ENCODE data around the gene CD99.

- TF ChIP-seq ZNF274 (IDR thresholded peaks at IDR 0.05; ENCODE audit: low read depth, low read length) = no peak
- TF ChIP-seq YY1 (IDR thresholded peaks at IDR 0.05; ENCODE audit: insufficient read depth, insufficient read length) = no peak
These were observed 91.1 kb downstream of the CD99 start for GRCh38 chrX:2782171-2782570.
